Subcutaneous abdominal adipose tissue (tissue), 5 donors: Measurements from ENCODE around the gene PATZ1.
A peak's percentile ranks its signal among the peaks of the same experiment; 100 is the strongest.
"Not testable (repeated sequence)": the region's sequence is repeated elsewhere in the genome, so short reads cannot be mapped to it uniquely, and the experiment has no call there.

Experiments used
- H3K27ac ChIP-seq: one replicate; pipeline ENCODE4 v1.7.0; 2013; ENCODE audit warnings: low read depth, mild to moderate bottlenecking, inconsistent platforms, low read length, moderate library complexity
- H3K27me3 ChIP-seq, 5 donors: one replicate each; pipeline ENCODE4 v1.7.0; 2013; ENCODE audit warnings: low read length in 5 of 5, inconsistent platforms in 1 of 5; ENCODE audit not compliant: control insufficient read depth in 5 of 5, insufficient read depth in 4 of 5
- H3K36me3 ChIP-seq, 5 donors: one replicate each; pipeline ENCODE4 v1.7.0; 2013; ENCODE audit warnings: low read length in 5 of 5; ENCODE audit not compliant: control insufficient read depth in 5 of 5, insufficient read depth in 5 of 5
- H3K4me1 ChIP-seq, 5 donors: one replicate each; pipeline ENCODE4 v1.7.0; 2013; ENCODE audit warnings: low read length in 5 of 5, mild to moderate bottlenecking in 3 of 5, moderate library complexity in 1 of 5; ENCODE audit not compliant: control insufficient read depth in 5 of 5, insufficient read depth in 5 of 5
- H3K4me3 ChIP-seq, 5 donors: one replicate each; pipeline ENCODE4 v1.7.0; 2013; ENCODE audit warnings: low read length in 5 of 5, low read depth in 1 of 5
- H3K9ac ChIP-seq, 5 donors: one replicate each; pipeline ENCODE4 v1.7.0; 2013; ENCODE audit warnings: low read length in 5 of 5, mild to moderate bottlenecking in 4 of 5, moderate library complexity in 3 of 5
- H3K9me3 ChIP-seq, 5 donors: one replicate each; pipeline ENCODE4 v1.7.0; 2013; ENCODE audit warnings: low read length in 5 of 5; ENCODE audit not compliant: control insufficient read depth in 5 of 5
- donor health status: healthy.
- donor health status: healthy.
- donor health status: healthy.
- donor health status: healthy.
- donor health status: healthy.

The PATZ1 gene, protein sequence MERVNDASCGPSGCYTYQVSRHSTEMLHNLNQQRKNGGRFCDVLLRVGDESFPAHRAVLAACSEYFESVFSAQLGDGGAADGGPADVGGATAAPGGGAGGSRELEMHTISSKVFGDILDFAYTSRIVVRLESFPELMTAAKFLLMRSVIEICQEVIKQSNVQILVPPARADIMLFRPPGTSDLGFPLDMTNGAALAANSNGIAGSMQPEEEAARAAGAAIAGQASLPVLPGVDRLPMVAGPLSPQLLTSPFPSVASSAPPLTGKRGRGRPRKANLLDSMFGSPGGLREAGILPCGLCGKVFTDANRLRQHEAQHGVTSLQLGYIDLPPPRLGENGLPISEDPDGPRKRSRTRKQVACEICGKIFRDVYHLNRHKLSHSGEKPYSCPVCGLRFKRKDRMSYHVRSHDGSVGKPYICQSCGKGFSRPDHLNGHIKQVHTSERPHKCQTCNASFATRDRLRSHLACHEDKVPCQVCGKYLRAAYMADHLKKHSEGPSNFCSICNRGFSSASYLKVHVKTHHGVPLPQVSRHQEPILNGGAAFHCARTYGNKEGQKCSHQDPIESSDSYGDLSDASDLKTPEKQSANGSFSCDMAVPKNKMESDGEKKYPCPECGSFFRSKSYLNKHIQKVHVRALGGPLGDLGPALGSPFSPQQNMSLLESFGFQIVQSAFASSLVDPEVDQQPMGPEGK

DNA sequence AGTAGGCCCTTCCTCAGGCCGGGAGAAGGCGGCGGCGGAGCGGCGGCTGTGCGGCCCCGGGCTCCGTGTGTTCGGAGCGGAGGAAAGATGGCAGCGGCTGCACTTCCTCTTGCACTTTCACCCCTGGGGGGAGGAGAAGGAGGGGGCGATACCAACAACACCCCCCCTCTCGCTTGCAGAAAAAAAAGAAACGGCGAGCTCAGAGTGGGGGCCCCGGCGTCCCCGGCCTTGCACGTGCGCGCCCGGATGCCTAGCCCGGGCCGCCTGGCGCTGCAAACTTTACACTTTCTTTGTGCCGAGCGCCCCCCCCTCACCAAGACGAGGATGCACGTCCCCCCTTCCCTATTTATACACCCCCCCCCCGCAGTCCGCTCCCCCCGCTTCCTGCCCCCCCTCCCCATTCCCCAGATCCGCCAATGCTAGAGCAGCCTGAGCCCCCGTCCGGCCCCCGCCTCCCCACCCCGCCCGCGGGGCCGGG lies at the start of gene PATZ1:
Gene PATZ1 (minus strand): TSS at position 92 of the 478 bp plus-strand sequence. CDS start 744 bp downstream, outside the sequence.
- Histone ChIP-seq H3K9me3 (no peaks in the 10 kb centered on the region), H3K4me3 (peak within 1 kb of the TSS; percentile 35 to 78 (median 73)), H3K27me3 (no peaks in the 10 kb centered on the region), H3K4me1 (peaks cover 10 to 57% (median 48%) of the 10 kb centered on the region in 5 donors), H3K9ac (peak within 1 kb of the TSS in 4 of 5 donors; percentile 27 to 71 (median 58)), H3K27ac (peak within 1 kb of the TSS; percentile 67), H3K36me3 (peaks cover 0 to 23% (median 19%) of the 10 kb centered on the region in 5 donors)

DNA sequence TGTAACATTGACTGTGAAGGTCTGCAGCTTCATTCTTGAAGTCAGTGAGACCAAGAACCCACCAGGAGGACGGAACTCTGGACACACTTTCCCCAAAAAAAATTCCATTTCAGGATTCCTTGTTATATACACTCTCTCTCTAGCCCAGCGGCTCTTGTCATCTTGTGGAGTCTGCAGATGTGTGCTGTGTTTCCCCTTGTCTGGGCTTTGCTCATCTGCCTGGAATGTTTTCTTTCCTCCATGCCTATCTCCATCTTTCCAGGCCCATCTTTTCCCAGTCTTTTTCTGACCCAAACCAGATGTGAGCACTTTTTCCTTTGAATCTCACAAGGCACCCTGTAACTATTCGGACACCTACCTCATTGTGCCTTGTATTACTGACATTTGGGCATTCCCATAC lies 48.2 kb upstream of the PATZ1 start:
- Histone ChIP-seq H3K27ac (no peak overlapping the region), H3K9me3 (no peaks in the 10 kb centered on the region), H3K36me3 (no peaks in the 10 kb centered on the region), H3K4me3 (no peak overlapping the region), H3K27me3 (no peaks in the 10 kb centered on the region), H3K9ac (no peak overlapping the region), H3K4me1 (peaks cover 0 to 10% (median 8%) of the 10 kb centered on the region in 5 donors)

DNA sequence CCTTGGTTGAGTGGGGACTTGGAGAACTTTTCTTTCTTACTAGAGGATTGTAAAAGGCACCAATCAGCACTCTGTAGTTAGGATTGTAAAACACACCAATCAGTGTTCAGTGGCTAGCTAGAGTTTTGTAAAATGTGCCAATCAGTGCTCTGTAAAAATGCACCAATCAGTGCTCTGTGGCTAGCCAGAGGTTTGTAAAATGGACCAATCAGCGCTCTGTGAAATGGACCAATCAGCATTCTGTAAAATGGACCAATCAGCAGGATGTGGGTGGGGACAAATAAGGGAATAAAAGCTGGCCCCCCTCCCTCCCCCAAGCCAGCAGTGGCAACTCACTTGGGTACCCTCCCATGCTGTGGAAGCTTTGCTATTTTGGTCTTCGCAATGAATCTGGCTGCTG lies 47.7 kb upstream of the PATZ1 start:
- H3K27ac ChIP-seq: no peak overlapping the region
- H3K9ac ChIP-seq: no peak overlapping the region
- H3K4me1 ChIP-seq: peaks cover 0 to 8% (median 5%) of the 10 kb centered on the region in 5 donors
- no peak overlapping the region for H3K4me3 ChIP-seq
- H3K27me3 ChIP-seq: no peaks in the 10 kb centered on the region
- no peaks in the 10 kb centered on the region for H3K36me3 ChIP-seq
- H3K9me3 ChIP-seq: no peaks in the 10 kb centered on the region

DNA sequence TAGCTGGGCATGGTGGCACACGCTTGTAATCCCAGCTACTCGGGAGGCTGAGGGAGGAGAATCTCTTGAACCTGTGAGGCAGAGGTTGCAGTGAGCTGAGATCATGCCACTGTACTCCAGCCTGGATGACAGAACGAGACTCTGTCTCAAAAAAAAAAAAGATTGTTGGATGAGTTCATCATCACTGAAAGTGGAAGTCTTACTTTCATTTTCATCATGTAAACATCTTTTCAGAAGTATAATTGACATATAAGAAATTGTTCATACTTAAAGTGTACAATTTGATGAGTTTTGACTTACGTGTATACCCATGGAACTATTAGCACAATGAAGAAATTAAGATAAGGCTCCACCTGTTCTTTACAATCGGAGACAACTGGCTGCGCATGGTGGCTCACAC lies 32.5 kb upstream of the PATZ1 start:
- not testable (repeated sequence) for H3K36me3 ChIP-seq, H3K27ac ChIP-seq, H3K9me3 ChIP-seq, H3K27me3 ChIP-seq, H3K4me3 ChIP-seq, H3K9ac ChIP-seq
- H3K4me1 ChIP-seq: peaks cover 0 to 11% (median 10%) of the 10 kb centered on the region in 5 donors

DNA sequence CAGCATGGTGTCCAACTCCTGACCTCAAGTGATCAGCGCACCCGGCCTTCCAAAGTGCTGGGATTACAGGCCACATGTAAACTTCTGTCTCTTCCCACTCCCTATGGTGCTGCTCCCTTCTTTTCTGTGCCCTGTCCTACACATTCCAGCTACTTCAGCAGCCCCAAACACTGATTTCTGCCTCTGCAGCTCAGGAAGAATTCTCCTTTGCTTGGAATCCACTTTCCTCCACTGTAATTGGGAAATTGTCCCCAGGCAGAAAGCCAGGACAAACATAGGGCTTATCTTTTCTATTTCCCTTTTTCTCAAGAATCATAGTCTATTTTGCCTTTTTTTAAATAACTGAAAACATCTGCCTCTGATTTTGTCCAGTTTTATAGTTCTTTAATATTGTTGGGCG lies 32.0 kb upstream of the PATZ1 start:
- Histone ChIP-seq H3K27ac (no peak overlapping the region), H3K4me1 (peaks cover 0 to 11% (median 10%) of the 10 kb centered on the region in 5 donors), H3K27me3 (no peaks in the 10 kb centered on the region), H3K9me3 (no peaks in the 10 kb centered on the region), H3K4me3 (peak overlapping the region in 1 of 5 donors; percentile 2), H3K36me3 (no peaks in the 10 kb centered on the region), H3K9ac (no peak overlapping the region)

DNA sequence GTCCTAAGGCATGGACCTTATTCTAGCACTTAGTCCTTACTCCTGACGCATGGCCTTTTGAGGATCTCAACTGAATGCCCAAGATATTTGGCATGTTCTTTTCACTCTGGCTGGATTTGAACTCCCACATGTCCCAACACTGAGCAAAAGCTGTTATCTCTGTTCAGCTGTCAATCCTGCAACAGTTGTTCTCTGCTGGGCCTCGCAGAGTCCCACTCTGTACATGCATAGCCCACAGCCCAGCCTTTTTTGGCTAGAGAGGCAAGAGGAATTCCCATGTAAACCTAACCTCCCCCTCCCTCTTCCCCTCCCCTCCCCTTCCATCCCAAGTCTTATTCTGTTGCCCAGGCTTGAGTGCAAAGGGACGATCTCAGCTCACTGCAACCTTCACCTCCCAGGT lies 31.5 kb upstream of the PATZ1 start:
- Histone ChIP-seq H3K27me3 (no peaks in the 10 kb centered on the region), H3K9me3 (no peaks in the 10 kb centered on the region), H3K9ac (no peak overlapping the region), H3K4me3 (peak overlapping the region in 1 of 5 donors; percentile 2), H3K4me1 (peaks cover 0 to 11% (median 10%) of the 10 kb centered on the region in 5 donors), H3K27ac (no peak overlapping the region), H3K36me3 (no peaks in the 10 kb centered on the region)

DNA sequence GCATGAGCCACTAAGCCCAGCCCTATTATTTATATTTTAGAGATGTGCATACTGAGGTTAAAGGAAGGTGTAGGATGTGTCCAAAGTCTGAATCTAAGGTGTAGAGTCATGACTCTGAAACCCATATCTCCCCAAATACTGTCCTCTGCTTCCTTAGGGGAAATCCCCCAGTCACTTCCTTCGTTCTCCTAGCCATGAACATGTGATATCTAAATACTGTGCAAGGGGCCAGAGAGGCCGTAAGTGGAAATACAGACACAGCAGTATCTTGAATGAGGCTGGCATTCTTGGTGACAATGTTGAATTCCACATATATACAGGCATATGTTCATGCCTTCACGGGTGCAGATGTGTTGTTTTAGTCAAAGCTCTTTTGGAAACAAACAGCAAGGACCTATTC lies 21.3 kb upstream of the PATZ1 start:
- H3K4me3 ChIP-seq: no peak overlapping the region
- no peaks in the 10 kb centered on the region for H3K36me3 ChIP-seq
- no peaks in the 10 kb centered on the region for H3K9me3 ChIP-seq
- H3K4me1 ChIP-seq: no peaks in the 10 kb centered on the region
- H3K27me3 ChIP-seq: no peaks in the 10 kb centered on the region
- no peak overlapping the region for H3K27ac ChIP-seq
- no peak overlapping the region for H3K9ac ChIP-seq

DNA sequence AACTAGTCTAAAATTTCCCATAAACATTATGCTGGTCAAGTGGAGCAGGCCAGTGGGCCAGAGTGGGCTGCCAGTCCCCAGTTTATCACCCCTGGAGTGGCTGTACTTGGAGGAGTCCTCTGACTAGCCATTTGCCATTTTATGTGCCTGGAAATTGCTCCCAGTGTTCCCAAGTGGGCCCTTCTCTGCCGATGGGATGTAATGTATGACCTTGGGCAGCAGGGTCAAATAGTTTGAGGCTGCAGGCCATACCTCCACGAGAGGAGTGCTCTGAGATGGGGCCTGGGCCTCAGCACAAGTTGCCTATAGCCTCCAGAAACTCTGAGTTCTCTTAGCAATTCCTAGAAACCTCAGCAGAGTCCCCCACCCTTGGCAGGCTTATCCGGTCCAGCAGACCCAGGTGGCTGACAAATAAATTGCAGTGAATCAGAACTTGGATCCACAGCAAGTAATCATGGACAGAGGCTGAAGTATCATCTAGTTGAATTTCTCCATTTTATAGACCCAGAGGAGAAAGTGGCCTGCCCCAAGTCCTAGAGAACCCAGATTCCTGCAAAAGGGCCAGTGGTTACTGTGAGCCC lies 17.8 kb upstream of the PATZ1 start:
- Histone ChIP-seq H3K27me3 (no peaks in the 10 kb centered on the region), H3K36me3 (no peaks in the 10 kb centered on the region), H3K9me3 (no peaks in the 10 kb centered on the region), H3K27ac (no peak overlapping the region), H3K9ac (peak overlapping the region in 1 of 5 donors; percentile 14), H3K4me3 (no peak overlapping the region), H3K4me1 (no peaks in the 10 kb centered on the region)

DNA sequence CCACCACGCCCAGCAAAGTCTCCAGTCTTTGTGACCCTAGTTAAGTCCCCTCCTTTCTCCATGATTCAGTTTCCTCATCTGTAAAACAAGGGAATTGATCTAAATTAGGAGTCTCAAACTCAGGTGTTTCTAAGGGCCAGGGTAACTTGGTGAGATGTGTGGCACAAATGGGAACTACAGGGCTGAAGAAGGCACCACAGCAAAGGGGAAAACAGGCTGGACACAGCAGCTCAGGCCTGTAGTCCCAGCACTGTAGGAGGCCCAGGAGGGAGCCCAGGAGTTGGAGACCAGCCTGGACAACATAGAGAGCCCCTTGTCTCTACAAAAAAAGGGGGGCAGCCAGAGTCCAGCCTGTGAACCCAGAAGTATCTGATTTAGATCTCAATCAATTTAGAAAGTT lies 15.6 kb upstream of the PATZ1 start:
- H3K4me3 ChIP-seq: no peak overlapping the region
- no peak overlapping the region for H3K9ac ChIP-seq
- no peaks in the 10 kb centered on the region for H3K27me3 ChIP-seq
- H3K9me3 ChIP-seq: no peaks in the 10 kb centered on the region
- H3K4me1 ChIP-seq: no peaks in the 10 kb centered on the region
- H3K27ac ChIP-seq: no peak overlapping the region
- no peaks in the 10 kb centered on the region for H3K36me3 ChIP-seq

DNA sequence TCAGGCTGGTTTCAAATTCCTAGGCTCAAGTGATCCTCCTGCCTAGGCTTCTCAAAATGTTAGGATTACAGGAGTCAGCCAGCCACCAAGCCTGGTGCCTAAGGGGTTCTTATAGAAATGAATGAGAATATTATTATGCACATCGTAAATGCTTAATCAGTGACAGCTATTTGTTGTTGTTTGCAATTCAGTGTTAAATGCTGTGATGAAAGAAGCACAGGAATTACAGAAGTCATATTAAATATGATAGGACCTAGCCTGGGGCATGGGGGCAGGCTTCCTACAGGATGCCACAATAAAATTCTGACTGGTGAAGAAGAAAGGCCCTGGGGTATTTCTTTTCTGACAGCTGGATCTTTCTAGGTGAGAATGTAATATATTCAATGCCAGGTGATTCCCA lies 13.9 kb upstream of the PATZ1 start:
- Histone ChIP-seq H3K4me3 (no peak overlapping the region), H3K9me3 (no peaks in the 10 kb centered on the region), H3K4me1 (no peaks in the 10 kb centered on the region), H3K27ac (no peak overlapping the region), H3K36me3 (no peaks in the 10 kb centered on the region), H3K27me3 (no peaks in the 10 kb centered on the region), H3K9ac (no peak overlapping the region)
